AG09309 (cell line): ENCODE measurements around the gene CYTH1.

ENCODE experiments used
- DNase-seq: peaks from one replicate; pipeline ENCODE4 v3.0.0-alpha.2; 2010; ENCODE audit warnings: low read depth
- H3K4me3 ChIP-seq: 2 replicates; pipeline ENCODE4 v1.5.1; 2011; ENCODE audit warnings: mild to moderate bottlenecking, low read depth, low read length, moderate library complexity; ENCODE audit not compliant: control insufficient read depth
- TF ChIP-seq, protein P1 (sequence below): IDR thresholded peaks from 2 replicates; pipeline ENCODE4 v1.5.1; 2011; ENCODE audit warnings: mild to moderate bottlenecking, low read depth, low read length, inconsistent platforms; ENCODE audit not compliant: insufficient read depth, control insufficient read depth; ENCODE audit errors: missing control alignments

The CYTH1 gene

DNA sequence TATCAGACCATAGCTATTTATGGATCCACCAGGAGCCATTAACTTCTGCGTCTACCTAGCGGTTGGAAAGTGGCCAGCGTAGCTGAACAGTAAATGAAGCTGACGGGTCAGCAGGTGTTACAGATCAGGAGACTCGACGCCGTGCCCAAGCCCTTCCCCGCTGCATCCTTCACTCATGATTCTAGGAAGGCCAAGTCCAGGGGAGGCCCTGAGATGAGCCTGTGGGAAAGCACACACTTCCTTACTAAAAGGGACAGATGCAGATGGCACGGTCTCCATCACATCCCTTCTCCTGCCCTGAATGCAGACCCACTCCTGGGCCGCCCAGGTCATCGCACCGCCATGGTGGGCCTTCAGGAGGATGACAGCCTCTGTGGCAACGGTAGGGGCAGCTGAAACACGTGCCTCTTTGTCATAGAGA is 137.1 kb downstream of the CYTH1 start:
- no peak for DNase-seq
- H3K4me3 ChIP-seq: no peak overlapping the region
- TF ChIP-seq, protein P1, sequence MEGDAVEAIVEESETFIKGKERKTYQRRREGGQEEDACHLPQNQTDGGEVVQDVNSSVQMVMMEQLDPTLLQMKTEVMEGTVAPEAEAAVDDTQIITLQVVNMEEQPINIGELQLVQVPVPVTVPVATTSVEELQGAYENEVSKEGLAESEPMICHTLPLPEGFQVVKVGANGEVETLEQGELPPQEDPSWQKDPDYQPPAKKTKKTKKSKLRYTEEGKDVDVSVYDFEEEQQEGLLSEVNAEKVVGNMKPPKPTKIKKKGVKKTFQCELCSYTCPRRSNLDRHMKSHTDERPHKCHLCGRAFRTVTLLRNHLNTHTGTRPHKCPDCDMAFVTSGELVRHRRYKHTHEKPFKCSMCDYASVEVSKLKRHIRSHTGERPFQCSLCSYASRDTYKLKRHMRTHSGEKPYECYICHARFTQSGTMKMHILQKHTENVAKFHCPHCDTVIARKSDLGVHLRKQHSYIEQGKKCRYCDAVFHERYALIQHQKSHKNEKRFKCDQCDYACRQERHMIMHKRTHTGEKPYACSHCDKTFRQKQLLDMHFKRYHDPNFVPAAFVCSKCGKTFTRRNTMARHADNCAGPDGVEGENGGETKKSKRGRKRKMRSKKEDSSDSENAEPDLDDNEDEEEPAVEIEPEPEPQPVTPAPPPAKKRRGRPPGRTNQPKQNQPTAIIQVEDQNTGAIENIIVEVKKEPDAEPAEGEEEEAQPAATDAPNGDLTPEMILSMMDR: no peak

DNA sequence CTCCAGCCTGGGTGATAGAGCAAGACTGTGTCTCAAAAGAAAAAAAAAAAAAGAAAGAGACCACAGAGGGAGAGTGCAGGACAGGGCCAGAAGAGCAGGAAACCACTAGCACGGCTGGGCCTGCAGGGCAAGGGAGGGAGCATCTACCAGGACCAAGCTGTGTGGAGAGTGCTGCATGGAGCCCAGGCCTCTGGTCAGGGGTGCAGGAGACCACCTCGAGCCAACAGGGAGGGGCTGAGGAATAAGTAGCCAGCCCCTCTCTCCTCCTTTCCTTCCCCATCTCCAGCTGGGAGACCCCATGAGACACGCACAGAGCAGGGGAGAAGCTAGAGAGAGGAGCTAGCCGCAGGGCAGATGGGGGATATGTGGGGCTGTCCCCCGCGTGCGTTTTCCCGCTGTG is 137.8 kb downstream of the CYTH1 start:
- H3K4me3 ChIP-seq: no peak overlapping the region
- TF ChIP-seq, protein P1: no peak
- DNase-seq: no peak

DNA sequence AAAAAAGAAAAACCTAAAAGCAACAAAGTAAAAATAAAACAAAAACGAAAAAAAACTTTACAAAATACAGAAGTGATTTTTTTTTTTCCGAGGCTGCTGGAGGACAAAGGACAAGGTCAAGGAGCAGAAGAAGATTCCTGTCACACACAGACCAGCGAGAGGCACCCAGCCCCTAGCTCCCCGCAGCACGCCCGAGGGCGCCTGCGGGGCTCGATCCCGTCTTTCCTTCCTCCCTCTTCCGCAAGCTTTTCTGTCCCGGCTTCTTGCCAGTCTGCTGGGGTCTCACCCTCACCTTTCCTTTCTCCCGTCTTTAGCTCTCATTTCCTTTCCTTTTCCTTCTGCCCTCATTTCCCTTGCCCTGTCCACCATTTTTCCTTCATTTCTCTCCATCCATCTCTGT is 138.7 kb downstream of the CYTH1 start:
- TF ChIP-seq, protein P1: no peak
- no peak overlapping the region for H3K4me3 ChIP-seq
- no peak for DNase-seq

DNA sequence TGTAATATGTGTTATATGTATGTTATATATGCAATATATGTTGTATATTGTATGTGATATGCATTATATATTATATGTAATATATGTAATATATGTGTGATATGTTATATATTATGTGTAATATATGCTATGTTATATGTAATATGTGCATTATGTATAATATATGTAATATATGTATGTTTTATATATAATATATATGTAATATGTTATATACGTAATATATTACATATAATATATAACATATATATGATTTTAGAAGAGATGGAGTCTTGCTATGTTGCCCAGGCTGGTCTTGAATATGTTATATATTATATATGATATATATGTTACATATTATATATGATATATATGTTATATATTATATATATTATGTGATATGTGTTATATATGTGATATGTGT is 139.4 kb downstream of the CYTH1 start:
- no peak overlapping the region for H3K4me3 ChIP-seq
- DNase-seq: no peak
- TF ChIP-seq, protein P1: no peak

DNA sequence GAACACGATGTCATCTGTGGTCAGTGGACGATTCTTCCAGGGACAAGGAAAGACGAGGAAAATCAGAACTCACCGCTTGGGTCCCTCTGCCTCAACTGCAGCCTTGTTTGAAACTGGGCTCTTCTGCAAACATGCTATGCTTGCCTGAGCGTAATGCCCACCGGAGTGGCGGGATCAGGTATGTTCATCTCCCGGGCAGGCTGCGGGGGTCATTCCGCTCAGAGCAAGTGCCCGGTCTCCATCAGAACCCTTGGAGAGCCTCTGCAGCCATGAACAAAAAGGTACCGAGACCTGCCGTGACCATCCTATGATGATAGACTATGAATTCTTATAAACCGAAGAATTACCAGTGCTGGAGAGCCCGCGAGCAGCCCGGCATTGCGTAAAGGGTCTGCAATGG is 140.4 kb downstream of the CYTH1 start:
- TF ChIP-seq, protein P1: no peak
- H3K4me3 ChIP-seq: no peak overlapping the region
- DNase-seq: no peak

DNA sequence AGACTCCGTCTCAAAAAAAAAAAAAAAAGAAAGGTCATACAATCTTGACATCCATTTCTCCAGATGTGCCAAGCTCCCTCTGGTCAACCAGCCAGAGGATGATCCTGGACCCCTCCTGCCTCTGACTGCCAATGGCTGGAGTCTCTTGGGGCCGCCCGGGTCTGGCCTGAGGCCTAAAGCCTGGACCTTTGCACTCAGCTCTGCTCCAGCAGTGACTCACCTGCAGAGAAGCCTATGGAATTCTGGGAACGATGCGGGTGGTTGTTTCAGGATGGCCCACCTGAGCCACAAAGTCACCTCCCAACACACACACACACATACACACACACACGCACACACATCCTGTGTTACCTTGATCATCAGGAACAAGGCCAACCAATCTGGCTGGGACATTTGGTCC is 140.8 kb downstream of the CYTH1 start:
- TF ChIP-seq, protein P1: no peak
- no peak overlapping the region for H3K4me3 ChIP-seq
- DNase-seq: no peak

DNA sequence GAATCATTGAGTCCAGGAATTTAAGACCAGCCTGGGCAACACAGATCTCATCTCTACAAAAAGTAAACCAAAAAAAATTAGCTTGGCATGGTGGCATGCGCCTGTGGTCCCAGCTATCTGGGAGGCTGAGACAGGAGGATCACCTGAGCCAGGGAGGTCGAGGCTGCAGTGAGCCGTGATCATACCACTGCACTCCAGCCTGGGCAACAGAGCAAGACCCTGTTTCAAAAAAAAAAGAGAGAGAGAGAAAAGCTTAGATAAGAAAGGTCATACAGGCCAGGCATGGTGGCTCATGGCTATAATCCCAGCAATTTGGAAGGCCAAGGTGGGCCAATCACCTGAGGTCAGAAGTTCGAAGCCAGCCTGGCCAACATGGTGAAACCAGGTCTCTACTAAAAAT is 141.4 kb downstream of the CYTH1 start:
- no peak overlapping the region for H3K4me3 ChIP-seq
- no peak for DNase-seq
- TF ChIP-seq, protein P1: no peak
